GM04504 (cell line): ENCODE data around the gene FAM120C.

Experiments
- DNase-seq: peaks from one replicate; pipeline ENCODE4 v3.0.0-alpha.2; 2012; ENCODE audit warnings: low read depth

The FAM120C gene

GRCh38 chrX:54030329-54030728, 152.7 kb downstream of the FAM120C start:
- no peak for DNase-seq

GRCh38 chrX:54029529-54030143, 153.4 kb downstream of the FAM120C start:
- no peak for DNase-seq

DNA sequence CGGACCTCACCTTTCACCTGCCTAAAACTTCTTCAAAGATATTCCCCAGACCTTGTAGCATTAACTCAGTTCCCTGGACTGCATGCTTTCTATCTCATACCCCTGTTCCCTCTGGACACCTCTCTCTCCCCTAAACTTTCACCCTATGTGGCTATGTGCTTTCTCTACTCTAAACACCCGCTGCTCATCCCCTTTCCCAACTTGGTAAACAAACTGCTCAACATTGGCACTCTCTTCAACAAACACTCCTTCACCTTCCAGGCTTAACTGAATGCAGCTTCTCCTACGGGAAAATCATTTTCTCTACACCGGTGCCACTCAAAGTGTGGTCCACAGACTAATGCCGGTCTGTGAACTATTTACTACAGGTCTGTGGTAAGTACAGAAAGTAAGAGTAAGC, 158.7 kb downstream of the FAM120C start:
- no peak for DNase-seq
